ENCODE data around the gene OLFML3. TPM values are rescaled to one million over a fixed set of nuclear protein-coding genes. Genes with fewer than 3 reads are reported as not detected.

The OLFML3 gene
- total RNA-seq, 3 donors from 2014 or later, result 0.15 to 0.21 (median 0.16) TPM

GRCh38 chr1:113975211-113975895 is 3.9 kb upstream of the OLFML3 start:
- DNase-seq, result no peak
- H3K36me3 Mint-ChIP-seq (ENCODE audit: insufficient read depth), result peaks cover 26% of the 10 kb centered on the region

GRCh38 chr1:113976609-113977278 is 2.5 kb upstream of the OLFML3 start:
- no peaks in the 10 kb centered on the region for H3K27me3 Mint-ChIP-seq (ENCODE audit: low read depth)
- H3K9me3 Mint-ChIP-seq, result no peaks in the 10 kb centered on the region
- DNase-seq, result no peak
- H3K4me1 Mint-ChIP-seq (ENCODE audit: low read depth), result peaks cover 28% of the 10 kb centered on the region
- H3K4me3 Mint-ChIP-seq, result no peak overlapping the region
- peaks cover 23% of the 10 kb centered on the region for H3K36me3 Mint-ChIP-seq (ENCODE audit: insufficient read depth)
- no peak for ATAC-seq

More at GRCh38 chr1:113975211-113975895, 3.9 kb upstream of the OLFML3 start:
- peak; percentile 83 to 86 for ATAC-seq
- H3K4me3 Mint-ChIP-seq, result no peak overlapping the region
- H3K9me3 Mint-ChIP-seq, result no peaks in the 10 kb centered on the region
- H3K4me1 Mint-ChIP-seq (ENCODE audit: low read depth), result peaks cover 28% of the 10 kb centered on the region
- H3K27me3 Mint-ChIP-seq (ENCODE audit: low read depth), result no peaks in the 10 kb centered on the region

GRCh38 chr1:113977906-113978305 is 1.4 kb upstream of the OLFML3 start:
- H3K4me1 Mint-ChIP-seq (ENCODE audit: low read depth), result peaks cover 28% of the 10 kb centered on the region
- H3K36me3 Mint-ChIP-seq (ENCODE audit: insufficient read depth), result peaks cover 17% of the 10 kb centered on the region
- ATAC-seq (no peak), DNase-seq (no peak)
- no peaks in the 10 kb centered on the region for H3K9me3 Mint-ChIP-seq
- H3K27me3 Mint-ChIP-seq (ENCODE audit: low read depth), result no peaks in the 10 kb centered on the region
- no peak overlapping the region for H3K4me3 Mint-ChIP-seq

GRCh38 chr1:113980110-113980509 is 836 bp downstream of the OLFML3 start:
- ATAC-seq (no peak), DNase-seq (no peak)
- H3K27me3 Mint-ChIP-seq (ENCODE audit: low read depth), result no peaks in the 10 kb centered on the region
- peaks cover 9% of the 10 kb centered on the region for H3K36me3 Mint-ChIP-seq (ENCODE audit: insufficient read depth)
- peaks cover 24% of the 10 kb centered on the region for H3K4me1 Mint-ChIP-seq (ENCODE audit: low read depth)
- H3K4me3 Mint-ChIP-seq, result no peak overlapping the region
- H3K9me3 Mint-ChIP-seq, result no peaks in the 10 kb centered on the region

- H3K9me3 Mint-ChIP-seq, result no peaks in the 10 kb centered on the region
- ATAC-seq, result no peak
- DNase-seq, result no peak
- peaks cover 5% of the 10 kb centered on the region for H3K36me3 Mint-ChIP-seq (ENCODE audit: insufficient read depth)
- no peak overlapping the region for H3K4me3 Mint-ChIP-seq
- peaks cover 9% of the 10 kb centered on the region for H3K4me1 Mint-ChIP-seq (ENCODE audit: low read depth)
- no peaks in the 10 kb centered on the region for H3K27me3 Mint-ChIP-seq (ENCODE audit: low read depth)
These were observed 3.0 kb downstream of the OLFML3 start for GRCh38 chr1:113981962-113982931.

GRCh38 chr1:113982949-113983348 is 3.7 kb downstream of the OLFML3 start:
- H3K9me3 Mint-ChIP-seq, result no peaks in the 10 kb centered on the region

GRCh38 chr1:113983391-113983790 is 4.1 kb downstream of the OLFML3 start:
- ATAC-seq (no peak), DNase-seq (no peak)
- peaks cover 3% of the 10 kb centered on the region for H3K4me1 Mint-ChIP-seq (ENCODE audit: low read depth)
- no peak overlapping the region for H3K4me3 Mint-ChIP-seq
- no peaks in the 10 kb centered on the region for H3K9me3 Mint-ChIP-seq
- no peaks in the 10 kb centered on the region for H3K27me3 Mint-ChIP-seq (ENCODE audit: low read depth)
- H3K36me3 Mint-ChIP-seq (ENCODE audit: insufficient read depth), result peaks cover 5% of the 10 kb centered on the region

More at GRCh38 chr1:113982949-113983348, 3.7 kb downstream of the OLFML3 start:
- peaks cover 5% of the 10 kb centered on the region for H3K36me3 Mint-ChIP-seq (ENCODE audit: insufficient read depth)
- H3K27me3 Mint-ChIP-seq (ENCODE audit: low read depth), result no peaks in the 10 kb centered on the region
- no peak for ATAC-seq
- H3K4me1 Mint-ChIP-seq (ENCODE audit: low read depth), result peaks cover 6% of the 10 kb centered on the region
- no peak for DNase-seq
- no peak overlapping the region for H3K4me3 Mint-ChIP-seq

GRCh38 chr1:113983826-113984225 is 4.6 kb downstream of the OLFML3 start:
- H3K27me3 Mint-ChIP-seq (ENCODE audit: low read depth), result no peaks in the 10 kb centered on the region
- H3K36me3 Mint-ChIP-seq (ENCODE audit: insufficient read depth), result peaks cover 5% of the 10 kb centered on the region

GRCh38 chr1:113984710-113985109 is 5.4 kb downstream of the OLFML3 start:
- no peaks in the 10 kb centered on the region for H3K9me3 Mint-ChIP-seq
- H3K4me1 Mint-ChIP-seq (ENCODE audit: low read depth), result no peaks in the 10 kb centered on the region
- no peak for ATAC-seq
- peaks cover 5% of the 10 kb centered on the region for H3K36me3 Mint-ChIP-seq (ENCODE audit: insufficient read depth)
- no peak for DNase-seq
- no peaks in the 10 kb centered on the region for H3K27me3 Mint-ChIP-seq (ENCODE audit: low read depth)
- H3K4me3 Mint-ChIP-seq, result no peak overlapping the region

More at GRCh38 chr1:113983826-113984225, 4.6 kb downstream of the OLFML3 start:
- no peak for ATAC-seq
- Mint-ChIP-seq H3K4me3 (no peak overlapping the region), H3K9me3 (no peaks in the 10 kb centered on the region), H3K4me1 (ENCODE audit: low read depth) (no peaks in the 10 kb centered on the region)
- no peak for DNase-seq

- H3K4me1 Mint-ChIP-seq (ENCODE audit: low read depth), result no peaks in the 10 kb centered on the region
- DNase-seq (no peak), ATAC-seq (no peak)
- H3K9me3 Mint-ChIP-seq, result no peaks in the 10 kb centered on the region
- peaks cover 2% of the 10 kb centered on the region for H3K27me3 Mint-ChIP-seq (ENCODE audit: low read depth)
- H3K4me3 Mint-ChIP-seq, result no peak overlapping the region
- H3K36me3 Mint-ChIP-seq (ENCODE audit: insufficient read depth), result no peaks in the 10 kb centered on the region
These were observed 7.5 kb downstream of the OLFML3 start for GRCh38 chr1:113986802-113987201.

GRCh38 chr1:113987259-113987658 is 8.0 kb downstream of the OLFML3 start:
- Mint-ChIP-seq H3K4me3 (no peak overlapping the region), H3K36me3 (ENCODE audit: insufficient read depth) (no peaks in the 10 kb centered on the region), H3K9me3 (no peaks in the 10 kb centered on the region), H3K27me3 (ENCODE audit: low read depth) (peaks cover 2% of the 10 kb centered on the region), H3K4me1 (ENCODE audit: low read depth) (no peaks in the 10 kb centered on the region)
- no peak for ATAC-seq
- DNase-seq, result no peak

GRCh38 chr1:113990530-113990929 is 11.3 kb downstream of the OLFML3 start:
- peaks cover under 1% of the 10 kb centered on the region for H3K36me3 Mint-ChIP-seq (ENCODE audit: insufficient read depth)
- ATAC-seq (no peak), DNase-seq (no peak)
- no peak overlapping the region for H3K4me3 Mint-ChIP-seq
- peaks cover 6% of the 10 kb centered on the region for H3K27me3 Mint-ChIP-seq (ENCODE audit: low read depth)
- peaks cover 14% of the 10 kb centered on the region for H3K9me3 Mint-ChIP-seq
- no peaks in the 10 kb centered on the region for H3K4me1 Mint-ChIP-seq (ENCODE audit: low read depth)

GRCh38 chr1:113990961-113991360 is 11.7 kb downstream of the OLFML3 start:
- no peaks in the 10 kb centered on the region for H3K4me1 Mint-ChIP-seq (ENCODE audit: low read depth)
- H3K36me3 Mint-ChIP-seq (ENCODE audit: insufficient read depth), result peaks cover 2% of the 10 kb centered on the region
- ATAC-seq (no peak), DNase-seq (no peak)
- H3K4me3 Mint-ChIP-seq, result no peak overlapping the region
- peaks cover 16% of the 10 kb centered on the region for H3K9me3 Mint-ChIP-seq
- peaks cover 6% of the 10 kb centered on the region for H3K27me3 Mint-ChIP-seq (ENCODE audit: low read depth)

GRCh38 chr1:113991467-113991997 is 12.3 kb downstream of the OLFML3 start:
- Mint-ChIP-seq H3K9me3 (peaks cover 16% of the 10 kb centered on the region), H3K4me3 (no peak overlapping the region), H3K4me1 (ENCODE audit: low read depth) (no peaks in the 10 kb centered on the region), H3K27me3 (ENCODE audit: low read depth) (peaks cover 6% of the 10 kb centered on the region), H3K36me3 (ENCODE audit: insufficient read depth) (peaks cover 2% of the 10 kb centered on the region)
- DNase-seq (no peak), ATAC-seq (no peak)
